Fibroblast of skin of abdomen (primary cell): ENCODE data around the gene HYAL2.
A peak's percentile ranks its signal among the peaks of the same experiment; 100 is the strongest.
"Not testable (repeated sequence)": the region's sequence is repeated elsewhere in the genome, so short reads cannot be mapped to it uniquely, and the experiment has no call there.

Source experiments
- DNase-seq: peaks from one replicate; pipeline ENCODE4 v3.0.0-alpha.2; 2013

The HYAL2 gene

DNA sequence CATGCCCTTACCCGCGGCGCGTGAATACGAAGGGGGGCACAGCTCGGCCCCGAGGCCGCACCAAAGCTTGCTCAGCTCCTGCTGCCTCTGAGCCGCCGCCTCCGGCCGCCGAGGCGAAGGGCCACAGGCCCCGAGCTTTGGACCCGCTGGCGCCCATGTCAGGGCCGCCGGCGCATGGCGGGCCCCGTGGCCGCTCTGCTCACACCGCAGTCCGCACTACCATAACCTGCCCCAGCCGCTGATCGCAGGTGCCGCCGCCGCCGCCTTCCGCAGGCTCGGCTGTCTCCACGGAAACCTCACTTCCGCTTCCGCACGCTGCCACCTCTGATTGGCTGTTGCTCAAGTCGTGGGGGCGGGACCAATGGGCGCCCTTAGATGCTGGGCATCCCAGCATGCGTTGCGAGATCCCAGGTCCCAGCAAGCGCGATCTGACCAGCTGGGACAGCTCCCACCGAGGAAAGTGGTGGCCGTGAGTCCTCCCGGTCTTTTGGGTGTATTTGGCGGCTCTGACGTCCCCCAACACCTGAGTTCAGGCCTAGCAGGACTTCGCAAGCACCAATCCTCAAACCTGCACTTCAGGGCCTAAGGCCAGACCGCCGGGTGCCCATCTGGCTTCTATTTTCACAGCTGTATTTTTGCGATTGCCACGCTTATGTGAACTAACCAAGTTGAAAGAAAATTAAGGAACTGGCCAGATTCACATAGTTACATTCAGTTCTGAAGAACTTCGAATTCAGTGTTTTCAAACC, 5.6 kb upstream of the HYAL2 start, which contains the start of gene TUSC2:
TUSC2 (minus strand) TSS at position 281 of the 749 bp plus-strand sequence; CDS start at position 157, 124 bp downstream.
- peak; percentile 94 for DNase-seq

- no peak for DNase-seq
Measured at GRCh38 chr3:50327129-50327528, 4.6 kb upstream of the HYAL2 start.

GRCh38 chr3:50326182-50326541, 3.6 kb upstream of the HYAL2 start:
- no peak for DNase-seq

DNA sequence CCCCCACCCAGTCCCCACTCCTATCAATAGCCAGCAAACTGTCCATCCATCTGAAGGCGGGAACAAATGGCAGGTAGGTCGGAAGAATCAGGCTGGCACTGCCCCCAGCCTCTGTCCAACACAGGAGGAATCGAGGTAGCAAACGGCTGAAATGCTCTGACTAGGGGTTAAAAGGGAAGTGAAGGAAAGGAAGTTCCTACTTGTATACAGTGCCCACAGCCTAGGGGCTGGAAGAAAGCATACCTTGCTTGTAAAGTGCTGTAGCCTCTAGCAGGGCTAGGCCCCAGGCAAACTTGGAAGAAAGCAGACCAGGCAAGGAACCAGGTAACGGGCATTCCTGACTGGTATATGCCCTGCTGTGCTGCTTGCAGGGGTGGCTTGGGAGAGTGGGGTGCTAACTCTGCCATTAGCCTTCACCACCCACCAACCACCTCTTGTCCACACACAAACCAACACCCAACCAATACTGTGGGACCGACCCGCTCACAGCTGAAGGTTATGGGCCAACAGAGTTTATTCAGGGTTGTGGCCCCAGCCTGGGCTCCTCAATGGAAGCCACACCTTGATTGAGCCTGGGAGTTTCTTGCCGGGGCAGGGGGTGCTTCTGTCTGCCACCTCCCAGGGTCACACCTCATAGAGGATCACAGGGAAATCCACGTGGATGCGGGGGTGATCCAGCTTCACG, 3.1 kb upstream of the HYAL2 start:
- no peak for DNase-seq

- no peak for DNase-seq
Measured at GRCh38 chr3:50325113-50325480, 2.6 kb upstream of the HYAL2 start.

DNA sequence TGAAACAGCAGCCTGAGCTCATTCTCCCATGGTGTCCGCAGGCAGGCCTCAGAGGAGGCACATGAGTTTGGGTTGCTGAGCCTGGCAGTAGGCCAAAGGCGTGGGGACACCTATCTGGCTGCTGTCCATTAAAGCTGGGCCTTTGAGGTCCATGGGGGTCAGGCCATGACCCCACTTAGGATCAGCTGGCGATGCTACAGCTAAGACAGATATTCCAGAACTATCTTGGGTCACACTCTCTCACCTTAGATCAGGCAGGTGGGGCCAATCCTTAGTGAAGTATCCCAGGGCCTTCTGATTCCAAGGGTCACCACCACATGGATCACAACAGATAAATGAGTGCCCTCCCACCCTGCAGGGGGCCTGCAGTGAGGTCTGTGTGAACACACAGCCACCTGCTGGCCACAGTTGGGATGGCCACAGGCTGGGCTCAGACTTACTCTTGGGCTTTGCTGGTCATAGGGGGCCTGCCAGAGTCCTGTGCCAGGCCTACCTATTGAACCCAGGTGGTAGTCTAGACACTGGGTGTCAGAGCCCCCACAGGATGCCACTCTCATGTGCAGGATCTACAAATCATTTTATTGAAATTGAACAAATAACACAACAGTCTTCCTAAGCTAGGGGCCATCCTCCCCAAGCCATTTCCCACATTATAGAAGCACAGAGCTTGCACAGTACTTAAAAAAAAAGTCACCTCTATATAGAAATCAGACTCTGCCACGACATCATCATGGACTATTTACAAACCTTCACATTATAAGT, 2.0 kb upstream of the HYAL2 start:
- DNase-seq, result peak; percentile 63

DNA sequence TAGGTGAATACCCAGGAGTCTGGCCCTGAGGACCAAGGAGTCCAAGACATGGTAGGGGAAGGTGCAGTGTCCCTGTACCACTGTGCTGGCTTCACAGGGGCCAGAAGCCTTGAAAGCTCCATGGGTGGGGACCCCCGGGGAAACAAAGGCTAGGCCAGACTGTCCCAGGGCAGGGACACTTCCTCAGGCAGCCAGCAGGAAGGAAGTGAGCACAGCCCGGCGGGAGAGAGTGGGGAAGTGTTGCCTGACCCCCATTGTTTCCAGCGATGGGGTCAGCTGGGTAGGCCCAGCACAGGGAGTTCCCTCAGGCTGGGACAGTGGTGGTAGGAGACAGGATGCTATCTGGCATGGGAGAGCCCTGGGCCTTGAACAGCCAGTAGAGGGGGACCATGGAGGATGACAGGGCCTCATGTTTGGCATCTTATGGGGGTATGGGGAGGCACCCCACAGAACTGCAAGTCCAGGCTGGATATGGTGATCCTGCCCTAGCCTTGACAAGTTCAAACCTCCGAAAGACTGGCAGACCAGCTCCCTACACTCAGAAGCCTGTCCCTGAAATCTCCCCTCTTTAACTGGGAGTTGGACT, 1.2 kb upstream of the HYAL2 start:
- no peak for DNase-seq

DNA sequence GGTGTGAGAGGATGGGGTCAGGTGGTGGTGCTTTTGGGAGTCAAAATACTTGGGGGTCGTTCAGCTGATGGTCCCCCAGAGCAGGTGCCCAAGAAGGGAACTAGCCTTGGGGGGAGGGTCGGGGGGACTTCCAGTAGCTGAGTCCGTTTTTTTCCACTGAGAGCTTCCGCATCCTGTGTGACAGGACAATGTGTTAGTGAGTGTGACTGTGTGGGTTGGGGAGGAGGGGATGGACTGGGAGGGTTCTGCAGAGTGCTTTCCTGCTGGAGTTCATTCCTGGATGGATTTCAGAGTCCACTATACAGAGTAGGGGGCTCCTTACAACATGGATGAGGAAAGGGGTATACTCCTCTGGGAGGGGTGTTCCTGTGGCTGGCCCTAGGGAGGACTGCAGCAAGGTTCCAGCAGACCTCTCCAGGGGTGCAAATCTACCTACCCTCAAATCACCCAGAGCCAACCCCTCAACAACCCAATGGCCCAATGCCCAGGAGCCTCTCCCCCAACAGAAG, 601 bp upstream of the HYAL2 start:
- no peak for DNase-seq

DNA sequence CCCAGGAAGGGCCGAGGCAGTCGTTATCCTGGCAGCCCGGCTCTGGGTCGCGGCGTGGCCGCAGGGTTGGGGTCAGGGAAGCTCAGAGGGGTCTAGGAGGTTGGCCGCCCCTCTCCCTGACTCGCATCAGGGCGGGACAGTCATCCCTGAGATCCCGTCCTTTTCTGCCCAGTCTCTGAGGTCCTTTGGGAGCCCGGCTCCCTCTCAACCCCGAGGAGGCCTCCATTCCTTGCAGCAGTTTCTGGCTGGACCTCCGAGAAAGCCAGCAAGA, 495 bp downstream of the HYAL2 start:
- no peak for DNase-seq

DNA sequence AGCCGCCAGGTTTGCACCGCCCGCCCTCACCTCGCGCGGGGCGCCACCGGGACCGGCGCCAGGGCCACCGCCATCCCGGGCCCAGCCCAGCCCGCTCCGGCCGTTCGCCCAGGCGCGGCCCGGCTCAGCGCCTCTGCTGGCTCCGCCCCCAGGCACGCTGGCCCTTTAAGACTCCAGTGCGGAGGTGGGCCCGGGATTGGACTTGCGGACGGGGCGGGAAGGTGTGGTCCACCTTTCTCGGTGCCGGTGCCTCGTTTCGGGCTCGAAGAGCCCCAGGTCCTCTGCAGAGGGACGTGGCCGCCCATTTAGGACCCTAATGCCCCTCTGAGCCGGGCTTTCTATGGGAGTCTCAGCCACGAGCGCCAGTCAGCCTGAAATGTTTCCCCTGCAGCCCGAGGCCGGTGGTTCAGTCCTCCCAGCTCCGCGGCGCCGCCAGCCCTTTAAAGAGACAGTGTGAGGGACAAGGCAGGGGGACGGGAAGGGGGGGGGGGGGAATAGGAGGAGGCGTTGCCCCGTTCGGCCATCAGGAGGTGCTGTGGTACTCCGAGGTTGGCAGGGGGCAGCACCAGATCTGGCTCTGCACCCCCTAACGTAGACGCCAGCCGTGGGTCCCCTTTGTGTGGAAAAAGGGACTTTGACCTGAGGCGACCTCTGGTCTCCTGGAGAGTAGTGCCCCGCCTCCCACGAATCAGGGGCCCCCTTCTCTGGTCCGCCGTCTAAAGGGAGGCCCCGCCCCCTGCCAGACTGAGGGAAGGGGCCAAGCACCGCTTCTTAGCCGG, 1.0 kb downstream of the HYAL2 start:
- peak; percentile 90 for DNase-seq

- DNase-seq, result peak; percentile 74
Measured at GRCh38 chr3:50320853-50321335, 1.7 kb downstream of the HYAL2 start.

DNA sequence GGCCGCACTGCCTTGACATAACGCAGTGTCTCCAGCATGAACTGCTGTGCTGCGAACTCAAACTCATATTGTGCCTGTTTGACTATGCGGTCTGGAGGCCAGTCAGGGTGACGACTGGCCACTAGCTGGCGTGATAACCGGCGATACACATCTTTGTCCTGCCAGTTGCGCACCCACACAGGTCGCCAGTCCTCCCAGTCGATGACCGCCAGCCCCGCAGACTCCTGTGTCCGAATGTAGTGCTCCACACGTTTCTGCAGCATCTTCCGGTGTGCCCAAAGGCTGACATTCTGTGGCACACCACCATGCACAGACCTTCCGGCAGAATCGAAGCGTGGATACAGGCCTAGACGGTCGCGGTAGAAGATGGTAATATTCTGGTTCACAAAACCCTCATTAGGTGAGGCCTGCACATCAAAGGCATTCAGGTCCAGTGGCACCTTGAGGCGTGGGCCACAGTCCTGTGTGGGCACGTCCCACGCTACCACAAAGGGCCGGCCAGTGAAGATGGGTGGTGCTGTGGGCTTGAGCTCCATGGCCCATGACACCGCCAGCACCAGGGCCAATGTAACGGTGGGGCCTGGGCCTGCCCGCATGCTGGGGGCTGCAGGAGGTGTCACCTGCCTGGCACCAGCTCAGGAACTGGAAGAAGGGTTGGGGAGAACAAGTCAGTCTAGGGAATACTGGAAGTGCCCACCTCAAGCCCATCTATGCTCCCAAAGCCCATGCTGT, 2.5 kb downstream of the HYAL2 start:
- DNase-seq, result no peak

DNA sequence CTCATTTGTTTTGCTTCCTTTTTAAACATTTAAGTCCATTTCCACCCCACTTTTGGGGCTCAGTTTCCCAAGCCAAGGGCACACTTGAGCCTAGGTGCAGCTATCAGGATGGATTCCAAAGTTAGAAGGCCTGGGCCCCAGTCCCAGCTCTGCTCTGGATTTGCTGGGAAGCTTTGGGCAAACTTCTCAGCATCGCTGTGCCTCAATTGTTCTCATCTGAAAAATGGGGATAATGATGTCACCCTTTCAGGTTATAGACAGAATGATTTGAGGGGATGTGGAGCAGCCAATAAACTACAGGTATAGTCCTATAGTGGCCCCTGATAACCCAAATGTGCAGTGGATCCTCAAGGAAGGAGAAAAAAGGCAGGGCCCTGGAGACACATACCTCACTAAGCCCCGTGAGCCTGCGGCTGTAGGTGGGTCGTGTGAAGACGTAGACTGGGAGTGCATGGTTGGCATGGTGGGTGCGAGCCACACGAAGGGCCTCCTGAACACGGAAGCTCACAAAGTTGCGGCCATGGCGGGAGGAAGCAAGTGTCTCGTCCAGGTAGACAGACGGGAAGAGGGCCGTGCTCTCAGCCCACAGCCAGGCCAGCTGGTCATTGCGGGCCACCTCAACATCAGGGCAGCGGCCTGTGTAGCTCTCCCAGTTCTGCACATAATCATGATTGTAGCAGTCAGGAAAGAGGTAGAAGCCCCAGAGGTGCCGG, 3.2 kb downstream of the HYAL2 start:
- no peak for DNase-seq

DNA sequence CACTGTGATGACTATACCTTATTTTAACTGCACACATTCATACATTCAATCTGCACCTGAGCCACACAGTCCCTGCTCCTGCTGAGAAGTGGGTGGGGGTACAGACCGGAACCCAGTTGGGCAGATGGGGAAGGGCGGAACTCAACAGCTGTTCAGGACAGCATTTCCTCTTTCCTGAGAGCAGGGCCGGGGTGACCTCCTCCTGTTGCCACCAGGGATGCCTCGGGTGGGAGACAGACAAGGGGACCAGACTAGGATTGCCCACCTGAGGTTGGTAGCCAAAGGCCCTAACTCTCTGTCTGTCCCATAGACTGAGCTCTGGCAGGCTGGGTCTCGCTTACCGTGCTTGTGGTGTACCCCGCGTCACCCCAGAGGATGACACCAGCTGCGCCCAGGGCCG, 3.9 kb downstream of the HYAL2 start:
- DNase-seq, result no peak

- no peak for DNase-seq
Measured at GRCh38 chr3:50318163-50318562, 4.4 kb downstream of the HYAL2 start.

DNA sequence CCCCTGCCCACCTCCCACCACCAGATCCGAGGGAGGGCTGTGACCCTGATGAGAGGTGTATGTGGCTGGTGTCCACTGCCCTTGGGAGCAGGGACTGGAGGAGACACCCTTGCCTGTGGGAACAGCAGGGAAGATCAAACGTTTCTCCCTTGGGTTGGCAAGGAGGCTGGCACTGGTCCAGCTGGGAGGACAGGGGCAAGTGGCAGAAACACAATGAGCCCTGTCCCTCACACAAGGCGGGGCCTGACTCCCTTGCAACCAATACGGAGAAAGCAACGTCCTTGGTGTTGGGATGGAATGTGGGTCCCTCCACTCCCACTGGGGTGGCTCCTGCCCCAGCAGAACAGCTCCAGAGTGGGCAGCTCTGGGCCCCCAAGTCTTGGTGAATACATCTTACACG, 5.2 kb downstream of the HYAL2 start:
- DNase-seq, result no peak

GRCh38 chr3:50316657-50317242, 5.8 kb downstream of the HYAL2 start:
- DNase-seq, result no peak

DNA sequence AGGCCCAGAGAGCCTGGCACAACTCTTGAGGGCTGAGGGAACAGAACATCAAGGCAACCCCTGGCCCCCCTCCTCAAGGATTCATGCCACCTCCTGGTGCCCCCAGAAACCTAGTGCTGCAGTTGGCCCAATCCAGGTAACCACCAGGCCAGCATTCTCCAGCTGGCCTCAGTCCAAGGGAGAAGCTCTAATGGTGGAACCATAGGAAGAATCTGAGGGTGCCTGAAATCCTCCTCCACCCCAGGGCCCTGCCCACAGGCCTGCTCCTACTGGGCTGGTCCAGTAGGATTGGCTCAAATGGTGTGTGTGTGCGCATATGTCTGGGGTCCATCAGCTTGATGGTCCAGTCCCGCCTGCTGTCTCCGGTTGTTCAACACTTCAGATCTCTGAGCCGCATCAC, 7.7 kb downstream of the HYAL2 start:
- DNase-seq, result no peak

GRCh38 chr3:50314342-50314741, 8.2 kb downstream of the HYAL2 start:
- no peak for DNase-seq

DNA sequence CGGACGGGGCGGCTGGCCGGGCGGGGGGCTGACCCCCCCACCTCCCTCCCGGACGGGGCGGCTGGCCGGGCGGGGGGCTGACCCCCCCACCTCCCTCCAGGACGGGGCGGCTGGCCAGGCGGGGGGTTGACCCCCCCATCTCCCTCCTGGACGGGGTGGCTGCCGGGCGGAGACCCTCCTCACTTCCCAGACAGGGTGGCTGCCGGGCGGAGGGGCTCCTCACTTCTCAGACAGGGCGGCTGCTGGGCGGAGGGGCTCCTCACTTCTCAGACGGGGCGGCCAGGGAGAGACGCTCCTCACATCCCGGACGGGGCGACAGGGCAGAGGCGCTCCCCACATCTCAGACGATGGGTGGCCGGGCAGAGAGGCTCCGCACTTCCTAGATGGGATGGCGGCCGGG, 10.5 kb downstream of the HYAL2 start:
- not testable (repeated sequence) for DNase-seq

DNA sequence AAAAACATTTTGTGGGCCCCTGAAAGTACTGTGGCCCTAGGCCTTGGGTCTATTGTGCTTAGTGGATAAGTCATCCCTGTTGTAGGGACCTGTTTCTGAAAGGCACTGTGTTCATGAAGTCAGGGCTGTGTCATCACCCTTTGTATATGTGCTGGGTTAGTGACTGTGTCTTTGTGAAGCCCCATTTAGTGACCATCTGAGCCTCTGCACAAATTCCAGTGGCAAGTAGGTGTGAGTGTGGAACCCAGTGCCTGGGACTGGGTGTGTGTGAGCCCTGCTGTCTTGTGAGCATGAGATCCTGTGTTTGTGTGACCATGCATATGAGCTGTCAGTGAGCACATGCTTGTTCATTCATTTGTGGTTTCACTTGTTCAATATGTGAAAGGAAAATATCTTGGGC, 17.9 kb downstream of the HYAL2 start:
- no peak for DNase-seq
